Central memory CD8-positive, alpha-beta T cell (primary cell): ENCODE measurements around the gene OGDH.
"Not testable (repeated sequence)": the region's sequence is repeated elsewhere in the genome, so short reads cannot be mapped to it uniquely, and the experiment has no call there.

Experiments
- ATAC-seq: fragments of 150-1000 bp; cut with Tn5 transposase; replicated peaks from 2 replicates; pipeline ENCODE4 v1.10.0; 2022; ENCODE audit warnings: mild to moderate bottlenecking, moderate FRiP score, moderate number of reproducible peaks; ENCODE audit not compliant: poor library complexity, severe bottlenecking; ENCODE audit errors: extremely low read depth
- DNase-seq, 2 donors: peaks; one replicate each; pipeline ENCODE4 v3.0.0; 2021; ENCODE audit warnings: low spot score in 2 of 2
- H3K27ac Mint-ChIP-seq: one replicate; pipeline ENCODE4 v1.8.0; 2022; ENCODE audit warnings: low read depth, mild to moderate bottlenecking, moderate library complexity, mixed read lengths
- H3K27me3 Mint-ChIP-seq: one replicate; pipeline ENCODE4 v1.8.0; 2022; ENCODE audit warnings: mixed read lengths
- H3K36me3 Mint-ChIP-seq: one replicate; pipeline ENCODE4 v1.8.0; 2022; ENCODE audit warnings: mild to moderate bottlenecking, moderate library complexity, mixed read lengths; ENCODE audit not compliant: insufficient read depth
- H3K4me1 Mint-ChIP-seq: one replicate; pipeline ENCODE4 v1.8.0; 2022; ENCODE audit warnings: mixed read lengths
- H3K4me3 Mint-ChIP-seq: one replicate; pipeline ENCODE4 v1.8.0; 2022; ENCODE audit warnings: mild to moderate bottlenecking, moderate library complexity, mixed read lengths
- H3K9me3 Mint-ChIP-seq: one replicate; pipeline ENCODE4 v1.8.0; 2022; ENCODE audit warnings: mixed read lengths

Gene OGDH

GRCh38 chr7:44606341-44607140 lies at the start of gene OGDH:
Gene OGDH, plus strand, starts transcription at chr7:44606627. Its CDS starts 17,717 bp downstream, at chr7:44624344.
- H3K4me3 Mint-ChIP-seq, result peak within 1 kb of the TSS; percentile 91
- peaks cover 19% of the 10 kb centered on the region for H3K36me3 Mint-ChIP-seq
- H3K27ac Mint-ChIP-seq, result peak within 1 kb of the TSS; percentile 99
- DNase-seq (peak; percentile 98), ATAC-seq (peak; percentile 94)
- no peaks in the 10 kb centered on the region for H3K9me3 Mint-ChIP-seq
- no peaks in the 10 kb centered on the region for H3K27me3 Mint-ChIP-seq
- H3K4me1 Mint-ChIP-seq, result peaks cover 42% of the 10 kb centered on the region

GRCh38 chr7:44557485-44557884 lies 48.9 kb upstream of the OGDH start:
- H3K36me3 Mint-ChIP-seq, result peaks cover 1% of the 10 kb centered on the region
- no peaks in the 10 kb centered on the region for H3K4me1 Mint-ChIP-seq
- ATAC-seq (no peak), DNase-seq (no peak)
- no peaks in the 10 kb centered on the region for H3K9me3 Mint-ChIP-seq
- no peak overlapping the region for H3K27ac Mint-ChIP-seq
- peaks cover 9% of the 10 kb centered on the region for H3K27me3 Mint-ChIP-seq
- no peak overlapping the region for H3K4me3 Mint-ChIP-seq

GRCh38 chr7:44559485-44559884 lies 46.9 kb upstream of the OGDH start:
- no peak for ATAC-seq
- H3K4me3 Mint-ChIP-seq, result no peak overlapping the region

GRCh38 chr7:44561481-44561880 lies 44.9 kb upstream of the OGDH start:
- no peak for DNase-seq
- H3K9me3 Mint-ChIP-seq, result no peaks in the 10 kb centered on the region
- H3K4me3 Mint-ChIP-seq, result no peak overlapping the region
- no peak overlapping the region for H3K27ac Mint-ChIP-seq
- ATAC-seq, result no peak
- no peaks in the 10 kb centered on the region for H3K27me3 Mint-ChIP-seq
- H3K36me3 Mint-ChIP-seq, result peaks cover 7% of the 10 kb centered on the region
- H3K4me1 Mint-ChIP-seq, result peaks cover 11% of the 10 kb centered on the region

More at GRCh38 chr7:44559485-44559884, 46.9 kb upstream of the OGDH start:
- Mint-ChIP-seq H3K4me1 (no peaks in the 10 kb centered on the region), H3K27ac (peak overlapping the region; percentile 32), H3K9me3 (no peaks in the 10 kb centered on the region), H3K36me3 (peaks cover 3% of the 10 kb centered on the region), H3K27me3 (no peaks in the 10 kb centered on the region)
- no peak for DNase-seq

GRCh38 chr7:44561962-44562621 lies 44.3 kb upstream of the OGDH start:
- Mint-ChIP-seq H3K9me3 (no peaks in the 10 kb centered on the region), H3K27me3 (no peaks in the 10 kb centered on the region), H3K27ac (no peak overlapping the region), H3K4me3 (no peak overlapping the region), H3K4me1 (peaks cover 12% of the 10 kb centered on the region), H3K36me3 (peaks cover 8% of the 10 kb centered on the region)
- no peak for DNase-seq
- ATAC-seq, result no peak

GRCh38 chr7:44562622-44562962 lies 43.8 kb upstream of the OGDH start:
- H3K27me3 Mint-ChIP-seq, ATAC-seq, H3K27ac Mint-ChIP-seq, DNase-seq, H3K9me3 Mint-ChIP-seq, H3K4me3 Mint-ChIP-seq, H3K36me3 Mint-ChIP-seq: not testable (repeated sequence)
- H3K4me1 Mint-ChIP-seq, result peaks cover 17% of the 10 kb centered on the region

- DNase-seq (no peak), ATAC-seq (no peak)
- Mint-ChIP-seq H3K4me1 (peaks cover 20% of the 10 kb centered on the region), H3K36me3 (peaks cover 13% of the 10 kb centered on the region), H3K9me3 (no peaks in the 10 kb centered on the region), H3K27me3 (no peaks in the 10 kb centered on the region), H3K4me3 (no peak overlapping the region), H3K27ac (peak overlapping the region; percentile 32)
These were observed 43.2 kb upstream of the OGDH start for GRCh38 chr7:44563171-44563679.

GRCh38 chr7:44564606-44565005 lies 41.8 kb upstream of the OGDH start:
- Mint-ChIP-seq H3K4me3 (no peak overlapping the region), H3K9me3 (no peaks in the 10 kb centered on the region), H3K27me3 (no peaks in the 10 kb centered on the region), H3K36me3 (peaks cover 23% of the 10 kb centered on the region), H3K27ac (no peak overlapping the region), H3K4me1 (peaks cover 20% of the 10 kb centered on the region)
- no peak for ATAC-seq
- DNase-seq, result no peak

- Mint-ChIP-seq H3K27ac (peak overlapping the region; percentile 54), H3K36me3 (peaks cover 24% of the 10 kb centered on the region), H3K4me3 (no peak overlapping the region), H3K4me1 (peaks cover 20% of the 10 kb centered on the region), H3K27me3 (no peaks in the 10 kb centered on the region), H3K9me3 (no peaks in the 10 kb centered on the region)
- ATAC-seq (peak; percentile 87), DNase-seq (peak; percentile 48 to 56)
These were observed 41.2 kb upstream of the OGDH start for GRCh38 chr7:44565097-44565794.

GRCh38 chr7:44565795-44566559 lies 40.5 kb upstream of the OGDH start:
- peaks cover 26% of the 10 kb centered on the region for H3K36me3 Mint-ChIP-seq
- no peak overlapping the region for H3K4me3 Mint-ChIP-seq
- ATAC-seq, result no peak
- peaks cover 20% of the 10 kb centered on the region for H3K4me1 Mint-ChIP-seq
- peak overlapping the region; percentile 54 for H3K27ac Mint-ChIP-seq
- H3K27me3 Mint-ChIP-seq, result no peaks in the 10 kb centered on the region
- no peak for DNase-seq
- no peaks in the 10 kb centered on the region for H3K9me3 Mint-ChIP-seq

- H3K4me1 Mint-ChIP-seq, result peaks cover 20% of the 10 kb centered on the region
- no peak for DNase-seq
- H3K27ac Mint-ChIP-seq, result peak overlapping the region; percentile 2
- ATAC-seq, result no peak
- no peaks in the 10 kb centered on the region for H3K9me3 Mint-ChIP-seq
- peaks cover 30% of the 10 kb centered on the region for H3K36me3 Mint-ChIP-seq
- no peak overlapping the region for H3K4me3 Mint-ChIP-seq
- H3K27me3 Mint-ChIP-seq, result no peaks in the 10 kb centered on the region
These were observed 39.7 kb upstream of the OGDH start for GRCh38 chr7:44566680-44567079.

- no peak for ATAC-seq
- Mint-ChIP-seq H3K27ac (no peak overlapping the region), H3K4me3 (no peak overlapping the region), H3K9me3 (no peaks in the 10 kb centered on the region), H3K27me3 (no peaks in the 10 kb centered on the region), H3K4me1 (peaks cover 27% of the 10 kb centered on the region), H3K36me3 (peaks cover 34% of the 10 kb centered on the region)
- DNase-seq, result no peak
These were observed 38.5 kb upstream of the OGDH start for GRCh38 chr7:44567884-44568283.
